SK-N-MC (cell line): ENCODE measurements around the gene EMD.

Experiments
- EZH2 ChIP-seq: fragments of 200-600 bp; sonication (generic); IDR thresholded peaks from one replicate; pipeline ENCODE4 v1.6.1; 2017; ENCODE audit warnings: antibody characterized with exemption
- POLR2AphosphoS5 ChIP-seq: IDR thresholded peaks from 2 replicates; pipeline ENCODE4 v1.6.1; 2012; ENCODE audit warnings: mild to moderate bottlenecking, low read depth, low read length, borderline replicate concordance

- no peak for TF ChIP-seq POLR2AphosphoS5
- TF ChIP-seq EZH2, result no peak
Observed at GRCh38 chrX:154417157-154417556, 38.1 kb downstream of the EMD start.
